Activated gamma-delta T cell treated with anti-CD3 and anti-CD28 coated beads, Interleukin-2, amount 50 U/mL, for 16 hours (primary cell): ENCODE results near the gene KRTAP4-16.
"Not testable (repeated sequence)": the region's sequence is repeated elsewhere in the genome, so short reads cannot be mapped to it uniquely, and the experiment has no call there.

Source experiments
- DNase-seq: peaks from one replicate; pipeline ENCODE4 v3.0.0-alpha.2; 2020; ENCODE audit warnings: low read depth

Gene KRTAP4-16

GRCh38 chr17:41119696-41120690 is 18.0 kb upstream of the KRTAP4-16 start:
- DNase-seq, result not testable (repeated sequence)

- no peak for DNase-seq
Observed at GRCh38 chr17:41118721-41119120, 16.7 kb upstream of the KRTAP4-16 start.

- not testable (repeated sequence) for DNase-seq
Observed at GRCh38 chr17:41117846-41118386, 15.9 kb upstream of the KRTAP4-16 start, which contains the start of gene KRTAP4-11. KRTAP4-11 (minus strand) TSS chr17:41118373; CDS start chr17:41118315, 58 bp downstream.

GRCh38 chr17:41116297-41116696 is 14.3 kb upstream of the KRTAP4-16 start:
- DNase-seq, result no peak

GRCh38 chr17:41111151-41111885 is 9.3 kb upstream of the KRTAP4-16 start:
- DNase-seq, result no peak

- DNase-seq, result not testable (repeated sequence)
Observed at GRCh38 chr17:41108728-41109386, 6.8 kb upstream of the KRTAP4-16 start.

- DNase-seq, result no peak
Observed at GRCh38 chr17:41107941-41108450, 6.0 kb upstream of the KRTAP4-16 start.

GRCh38 chr17:41105347-41105746 is 3.3 kb upstream of the KRTAP4-16 start, which contains the start of gene KRTAP4-9:
KRTAP4-9 (plus strand) TSS chr17:41105389; CDS start chr17:41105389, 0 bp downstream.
- DNase-seq, result not testable (repeated sequence)

GRCh38 chr17:41104386-41105038 is 2.5 kb upstream of the KRTAP4-16 start:
- DNase-seq, result not testable (repeated sequence)

- DNase-seq, result no peak
Observed at GRCh38 chr17:41103896-41104295, 1.9 kb upstream of the KRTAP4-16 start.

GRCh38 chr17:41099682-41100480 is 2.1 kb downstream of the KRTAP4-16 start:
- not testable (repeated sequence) for DNase-seq

GRCh38 chr17:41098481-41098880 is 3.5 kb downstream of the KRTAP4-16 start:
- no peak for DNase-seq

GRCh38 chr17:41098042-41098441 is 4.0 kb downstream of the KRTAP4-16 start, which contains the start of gene KRTAP4-8:
KRTAP4-8 (minus strand) TSS chr17:41098142; CDS start chr17:41098084, 58 bp downstream.
- DNase-seq, result no peak

GRCh38 chr17:41096055-41096454 is 6.0 kb downstream of the KRTAP4-16 start:
- no peak for DNase-seq

GRCh38 chr17:41088760-41089352 is 13.2 kb downstream of the KRTAP4-16 start:
- DNase-seq, result not testable (repeated sequence)

GRCh38 chr17:41084100-41084856 is 17.7 kb downstream of the KRTAP4-16 start, which contains the start of gene KRTAP4-7:
KRTAP4-7 (plus strand) TSS chr17:41084150; CDS start chr17:41084207, 57 bp downstream.
- DNase-seq, result not testable (repeated sequence)

- not testable (repeated sequence) for DNase-seq
Observed at GRCh38 chr17:41083427-41083826, 18.6 kb downstream of the KRTAP4-16 start.

GRCh38 chr17:41082626-41083025 is 19.4 kb downstream of the KRTAP4-16 start:
- DNase-seq, result no peak

GRCh38 chr17:41076788-41077187 is 25.2 kb downstream of the KRTAP4-16 start:
- DNase-seq, result no peak
